ENCODE measurements around the gene TAOK1.

The TAOK1 gene

GRCh38 chr17:29584452-29585079 is 194.4 kb downstream of the TAOK1 start:
- DNase-seq (ENCODE audit: low read depth): no peak

DNA sequence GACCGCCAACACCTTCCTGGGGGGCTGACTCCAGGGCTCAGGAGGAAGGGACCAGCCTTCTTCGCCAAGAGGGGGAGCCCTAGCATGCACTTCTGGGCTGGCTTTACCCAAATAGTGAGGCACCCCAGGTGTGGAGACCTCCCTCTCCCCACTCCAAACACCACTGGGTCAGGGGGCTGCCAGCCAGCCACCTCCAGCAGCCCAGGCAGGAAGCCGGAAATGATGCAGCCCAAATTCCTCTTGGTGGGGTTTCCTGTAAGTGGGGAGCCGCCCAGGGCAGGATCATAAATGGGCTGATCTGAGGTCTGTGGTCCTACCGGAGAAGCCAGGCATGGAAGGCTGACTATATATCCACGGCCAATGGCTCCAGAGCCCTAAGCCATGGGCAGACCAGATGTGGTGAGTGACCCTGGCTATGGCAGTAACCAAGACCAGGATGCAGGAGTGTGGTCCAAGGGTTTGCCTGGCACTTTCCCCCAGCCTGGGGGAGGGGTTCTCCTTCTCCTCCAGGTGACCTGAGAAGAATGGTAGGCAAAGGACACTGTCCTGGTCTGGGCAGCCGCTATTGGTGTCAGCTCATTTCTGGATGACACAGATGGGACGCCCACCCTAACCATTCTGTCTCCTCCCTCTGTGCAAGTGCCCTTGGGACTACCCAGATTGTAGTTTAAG is 195.1 kb downstream of the TAOK1 start:
- DNase-seq (ENCODE audit: low read depth): no peak

- no peak for DNase-seq (ENCODE audit: low read depth)
Observed at GRCh38 chr17:29586676-29587469, 196.7 kb downstream of the TAOK1 start.

DNA sequence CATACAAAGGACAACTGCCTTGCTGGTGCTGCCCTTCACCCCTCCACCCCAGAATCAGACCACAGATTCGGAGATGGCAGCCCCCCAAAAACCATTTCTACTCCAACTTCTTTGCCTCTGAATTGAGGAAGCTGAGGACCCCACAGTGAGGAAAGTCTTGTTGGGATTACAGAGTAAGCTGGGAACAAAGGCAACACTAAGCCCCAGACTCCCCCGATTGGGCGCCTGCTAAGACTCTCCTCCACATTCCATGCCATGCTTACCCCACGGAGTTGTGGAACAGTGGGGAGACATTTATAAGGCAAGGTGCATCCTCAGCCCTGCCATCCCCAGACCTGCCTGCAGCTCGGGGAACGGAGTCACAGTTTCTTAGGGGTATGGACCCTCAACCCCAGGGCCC is 197.4 kb downstream of the TAOK1 start:
- DNase-seq (ENCODE audit: low read depth): no peak

GRCh38 chr17:29588017-29588561 is 197.9 kb downstream of the TAOK1 start:
- DNase-seq (ENCODE audit: low read depth): no peak

DNA sequence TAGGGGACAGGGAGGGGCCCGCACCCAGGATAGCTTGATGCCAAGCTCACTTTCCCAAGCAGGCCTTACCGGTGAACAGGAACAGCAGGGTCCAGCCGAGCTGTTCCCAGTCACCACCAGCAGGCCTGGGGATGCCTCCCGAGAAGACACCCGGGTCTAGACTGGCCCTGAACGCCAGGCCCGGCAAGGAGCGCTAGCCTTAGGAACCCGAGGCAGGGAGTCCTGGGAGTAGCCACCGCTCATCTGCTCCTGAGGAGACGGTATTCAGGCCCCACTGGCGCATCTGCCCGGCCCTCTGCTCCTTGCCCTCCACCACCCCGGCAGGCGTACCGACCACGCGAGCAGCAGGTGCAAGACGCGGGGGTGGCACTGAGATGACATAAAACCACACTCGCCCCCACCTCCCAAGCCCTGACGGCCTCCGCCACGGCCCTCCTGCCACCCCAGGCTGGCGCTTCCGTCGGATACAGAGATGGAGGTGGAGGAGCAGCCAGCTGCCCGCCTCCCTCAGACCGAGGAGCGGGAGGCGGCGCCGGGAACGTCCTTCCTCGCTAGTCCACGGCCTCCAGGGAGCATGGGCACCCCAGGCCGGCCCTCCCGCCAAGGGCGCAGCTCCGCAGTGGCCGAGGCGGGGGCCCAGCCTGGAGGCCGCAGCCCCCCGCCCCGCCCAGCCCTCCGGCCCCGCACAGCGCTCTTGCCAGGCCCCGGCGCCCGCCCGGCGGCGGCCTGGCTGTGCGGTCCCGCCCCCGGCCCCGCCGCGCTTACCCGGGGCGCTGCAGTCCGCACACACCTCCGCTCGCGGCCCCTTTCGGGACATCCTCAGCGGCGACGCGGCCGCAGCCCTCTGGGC is 198.6 kb downstream of the TAOK1 start:
- DNase-seq (ENCODE audit: low read depth): no peak

GRCh38 chr17:29589524-29590410 is 199.6 kb downstream of the TAOK1 start, which contains the start of gene GIT1:
GIT1 (minus strand) TSS chr17:29589648; CDS start chr17:29589378, 270 bp downstream.
- peak; percentile 77 for DNase-seq (ENCODE audit: low read depth)

- no peak for DNase-seq (ENCODE audit: low read depth)
Observed at GRCh38 chr17:29590411-29591145, 200.4 kb downstream of the TAOK1 start.

- no peak for DNase-seq (ENCODE audit: low read depth)
Observed at GRCh38 chr17:29591146-29591736, 201.1 kb downstream of the TAOK1 start.

- peak; percentile 58 for DNase-seq (ENCODE audit: low read depth)
Observed at GRCh38 chr17:29591737-29592608, 201.8 kb downstream of the TAOK1 start.

- DNase-seq (ENCODE audit: low read depth): no peak
Observed at GRCh38 chr17:29592850-29593551, 202.8 kb downstream of the TAOK1 start, which contains the start of gene ANKRD13B. ANKRD13B (plus strand) TSS chr17:29593132; CDS start chr17:29593622, 490 bp downstream.

DNA sequence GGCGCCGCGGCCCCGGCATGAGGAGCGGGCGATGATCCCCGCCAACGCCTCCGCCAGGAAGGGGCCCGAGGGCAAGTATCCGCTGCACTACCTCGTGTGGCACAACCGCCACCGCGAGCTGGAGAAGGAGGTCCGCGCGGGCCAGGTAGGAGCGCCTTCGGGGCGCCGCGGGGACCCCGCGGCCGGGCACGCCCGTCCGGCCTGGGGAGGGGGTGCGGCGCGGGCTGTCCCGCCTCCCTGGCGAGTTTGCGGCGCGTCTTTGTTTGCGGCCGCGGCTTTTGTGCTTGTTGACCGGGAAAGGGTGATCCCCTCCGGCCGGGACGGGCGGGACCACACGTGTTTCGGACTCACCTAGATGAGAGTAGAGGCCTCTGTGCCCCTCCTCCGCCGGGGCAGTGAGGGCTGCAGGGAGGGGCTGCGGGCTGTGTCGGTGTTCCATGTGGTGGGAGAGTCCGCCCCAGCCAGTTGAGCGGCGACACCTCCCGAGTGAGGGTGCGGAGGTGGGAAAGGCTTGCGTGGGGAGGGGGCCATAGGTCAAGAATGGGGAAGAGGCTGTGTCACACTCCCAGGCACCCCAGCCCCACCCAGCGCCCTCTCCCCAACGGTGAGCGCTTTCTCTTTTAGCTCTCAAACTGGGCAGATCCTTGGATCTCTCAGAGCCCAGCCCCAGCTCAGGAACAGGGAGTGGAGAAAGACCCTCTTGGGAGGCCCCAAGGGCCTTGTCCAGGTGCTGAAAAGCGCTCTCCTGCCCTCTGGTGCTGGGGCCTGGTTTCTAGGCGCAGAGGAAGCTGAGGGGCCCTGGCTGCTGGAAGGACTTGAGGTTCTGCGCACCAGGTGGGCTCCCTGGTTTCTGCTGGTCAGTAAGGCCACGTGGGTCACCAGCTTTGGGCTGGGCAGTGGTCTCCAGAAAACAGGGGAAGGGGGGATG is 203.7 kb downstream of the TAOK1 start:
- DNase-seq (ENCODE audit: low read depth): no peak

DNA sequence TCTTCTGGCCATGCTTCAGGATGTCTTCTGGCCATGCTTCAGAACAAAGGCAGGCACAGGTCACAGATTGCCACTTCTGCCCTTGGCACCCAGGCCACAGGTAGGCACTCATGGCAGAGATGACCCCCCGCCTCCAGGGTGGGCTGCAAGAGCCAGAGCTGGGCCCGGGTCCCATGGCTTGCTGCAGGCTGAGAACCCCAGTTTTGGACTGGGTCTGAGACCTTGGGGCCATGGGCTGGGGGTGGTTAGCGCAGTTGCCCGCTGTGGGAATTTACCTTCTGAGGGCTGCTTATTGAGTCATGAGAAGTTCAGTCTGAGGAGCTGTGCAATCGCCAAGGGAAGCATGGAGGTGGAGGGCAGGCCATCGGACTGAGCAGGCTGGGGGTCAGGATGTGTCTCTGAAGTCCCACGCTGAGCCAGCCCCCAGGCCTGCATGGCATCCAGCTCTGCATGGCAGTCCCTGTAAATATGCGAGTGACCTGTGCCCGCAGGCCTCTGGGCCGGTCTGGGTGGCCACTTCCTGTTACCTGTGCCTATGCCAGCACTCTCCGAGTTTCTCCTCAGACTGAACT is 204.4 kb downstream of the TAOK1 start:
- no peak for DNase-seq (ENCODE audit: low read depth)

- no peak for DNase-seq (ENCODE audit: low read depth)
Observed at GRCh38 chr17:29595107-29595942, 205.2 kb downstream of the TAOK1 start.

All from T-helper 22 cell (primary cell).